ENCODE data around the gene INO80E.
"Not testable (repeated sequence)": the region's sequence is repeated elsewhere in the genome, so short reads cannot be mapped to it uniquely, and the experiment has no call there.

Gene INO80E

DNA sequence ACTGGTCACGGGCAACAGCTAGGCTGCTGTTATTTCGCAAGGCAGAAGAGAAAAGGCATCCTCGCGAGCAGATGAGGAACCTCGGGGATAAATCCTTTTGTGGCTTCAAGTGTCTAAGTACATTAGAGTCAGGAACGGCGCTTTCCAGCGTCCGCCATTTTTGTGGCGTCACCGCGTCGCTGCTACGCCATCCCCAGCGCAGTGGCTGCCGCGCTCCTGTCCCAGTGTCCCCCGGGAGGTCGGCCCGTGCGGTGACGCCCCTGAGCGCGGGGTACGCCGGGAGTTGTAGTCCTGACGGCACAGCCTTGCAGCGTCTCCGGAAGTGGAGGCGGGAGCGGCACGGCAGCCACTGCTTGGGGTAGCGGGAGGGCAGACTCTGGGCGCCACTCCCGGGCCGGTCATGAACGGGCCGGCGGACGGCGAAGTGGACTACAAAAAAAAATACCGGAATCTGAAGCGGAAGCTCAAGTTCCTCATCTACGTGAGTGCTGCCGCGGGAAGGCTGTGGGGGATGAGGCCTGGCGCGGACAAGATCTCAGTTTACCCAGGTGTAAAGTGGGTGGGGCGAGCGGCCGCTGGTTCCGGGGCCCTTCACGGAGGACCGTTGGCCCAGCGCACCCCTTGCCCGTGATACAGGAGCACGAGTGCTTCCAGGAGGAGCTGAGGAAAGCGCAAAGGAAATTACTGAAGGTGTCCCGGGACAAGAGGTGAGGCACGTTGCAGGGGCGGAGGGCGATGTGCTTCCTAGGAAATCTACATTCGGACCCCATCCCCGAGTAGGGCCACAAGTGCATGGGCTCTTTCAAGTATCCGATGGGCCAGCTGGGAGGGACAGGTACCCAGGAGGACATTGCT, at the start of gene INO80E:
INO80E (plus strand) TSS at position 331 of the 855 bp plus-strand sequence; CDS start at position 401, 70 bp downstream.
- DNase-seq (ENCODE audit: low read depth), result peak; percentile 96

- DNase-seq (ENCODE audit: low read depth), result no peak
These were observed 48.1 kb upstream of the INO80E start for GRCh38 chr16:29947897-29948296.

DNA sequence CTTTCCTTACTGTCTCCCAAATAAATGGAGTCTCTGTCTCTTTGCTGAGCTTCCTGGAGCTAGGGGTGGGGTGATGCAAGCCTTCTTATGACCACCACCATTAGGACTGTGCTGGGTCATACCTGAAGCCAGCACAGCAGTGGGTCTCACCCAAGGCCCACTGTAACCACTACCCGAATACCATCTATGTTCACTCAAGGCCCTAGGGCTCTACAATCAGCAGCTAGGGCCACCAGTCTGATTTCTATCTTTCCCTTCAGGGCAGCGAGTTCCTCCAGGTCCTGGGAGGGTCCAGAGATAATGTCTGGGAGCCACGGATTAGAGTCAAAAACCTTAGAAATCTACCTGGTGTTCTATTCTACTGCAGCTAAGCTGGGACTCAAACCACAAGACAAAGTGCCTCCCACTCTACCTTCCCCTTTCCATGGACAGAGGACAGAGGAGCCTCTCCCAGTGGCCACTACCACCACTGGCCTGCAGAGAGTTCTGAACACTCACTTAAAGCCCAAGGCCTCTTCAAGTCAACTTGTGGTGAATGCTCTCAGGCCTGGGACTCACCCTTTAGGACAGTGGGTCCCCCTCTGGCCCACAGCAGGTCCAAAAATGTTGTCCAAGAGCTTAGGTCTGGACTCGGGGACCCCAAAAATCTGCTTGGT, 45.1 kb upstream of the INO80E start:
- no peak for DNase-seq (ENCODE audit: low read depth)

DNA sequence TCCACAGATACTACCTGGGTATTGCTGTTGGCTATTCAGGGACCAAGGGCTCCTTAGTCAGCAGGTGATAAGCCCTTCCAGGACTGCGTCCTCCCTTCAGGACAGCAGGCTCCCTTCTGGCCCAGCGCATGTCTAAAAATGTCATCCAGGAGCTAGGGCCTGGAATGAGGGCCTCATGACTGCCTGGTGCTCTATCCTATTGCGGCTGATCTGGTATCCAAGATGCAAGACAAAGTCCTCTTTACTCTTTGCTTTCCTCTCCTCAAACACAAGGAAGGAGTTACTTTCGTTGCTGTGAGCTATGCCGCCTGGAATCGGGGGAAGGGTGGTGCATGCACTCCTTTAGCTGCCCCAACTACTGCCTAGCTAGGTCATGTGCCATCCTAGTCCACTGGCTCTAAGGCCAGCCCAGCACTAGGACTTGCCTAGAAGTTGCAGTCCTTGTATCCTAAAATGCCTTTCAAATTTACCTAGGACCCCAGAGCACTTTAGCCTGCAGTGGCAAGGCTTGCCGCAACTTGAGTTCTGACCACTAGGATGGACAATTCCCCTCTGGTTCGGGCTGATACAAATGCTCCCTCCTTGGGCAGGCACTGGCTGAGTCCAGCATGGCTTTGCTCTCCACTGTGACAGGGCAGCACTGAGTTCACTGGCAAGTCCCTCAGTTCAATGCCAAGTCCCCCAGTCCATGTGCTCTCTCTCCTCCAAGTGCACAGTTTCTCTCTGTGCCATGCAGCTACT, 44.2 kb upstream of the INO80E start:
- DNase-seq (ENCODE audit: low read depth), result no peak

- no peak for DNase-seq (ENCODE audit: low read depth)
These were observed 37.3 kb upstream of the INO80E start for GRCh38 chr16:29958756-29959155.

- DNase-seq (ENCODE audit: low read depth), result no peak
These were observed 36.7 kb upstream of the INO80E start for GRCh38 chr16:29959293-29959692.

GRCh38 chr16:29959821-29960220, 36.2 kb upstream of the INO80E start:
- not testable (repeated sequence) for DNase-seq (ENCODE audit: low read depth)

- no peak for DNase-seq (ENCODE audit: low read depth)
These were observed 34.9 kb upstream of the INO80E start for GRCh38 chr16:29961127-29961478.

- DNase-seq (ENCODE audit: low read depth), result peak; percentile 92
These were observed 34.3 kb upstream of the INO80E start, which contains the start of gene TMEM219 for GRCh38 chr16:29961479-29962343. TMEM219 (plus strand) TSS chr16:29962079; CDS start chr16:29963144, 1,065 bp downstream.

GRCh38 chr16:29962344-29962994, 33.6 kb upstream of the INO80E start:
- DNase-seq (ENCODE audit: low read depth), result peak; percentile 62

GRCh38 chr16:29963021-29963743, 32.9 kb upstream of the INO80E start:
- DNase-seq (ENCODE audit: low read depth), result no peak

DNA sequence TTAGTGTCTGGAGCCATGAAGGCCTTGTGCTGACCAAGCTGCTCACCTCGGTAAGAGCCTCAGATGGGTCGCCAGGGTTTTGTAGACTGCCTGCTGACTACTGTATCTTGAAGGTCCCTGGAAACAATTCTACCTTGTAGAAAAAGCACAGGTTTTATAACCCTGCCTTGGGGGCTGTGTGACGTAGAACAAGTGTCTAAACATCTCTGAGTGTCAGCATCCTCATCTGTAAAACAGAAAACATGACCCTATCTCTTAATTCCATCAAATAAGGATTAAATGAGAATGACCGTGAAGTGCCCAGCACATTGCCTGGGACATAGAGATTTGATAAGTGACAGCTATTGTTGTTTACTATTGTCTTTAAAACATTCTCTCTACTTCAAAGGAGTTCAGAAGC, 27.8 kb upstream of the INO80E start:
- DNase-seq (ENCODE audit: low read depth), result no peak

- DNase-seq (ENCODE audit: low read depth), result no peak
These were observed 24.7 kb upstream of the INO80E start for GRCh38 chr16:29971304-29971703.

DNA sequence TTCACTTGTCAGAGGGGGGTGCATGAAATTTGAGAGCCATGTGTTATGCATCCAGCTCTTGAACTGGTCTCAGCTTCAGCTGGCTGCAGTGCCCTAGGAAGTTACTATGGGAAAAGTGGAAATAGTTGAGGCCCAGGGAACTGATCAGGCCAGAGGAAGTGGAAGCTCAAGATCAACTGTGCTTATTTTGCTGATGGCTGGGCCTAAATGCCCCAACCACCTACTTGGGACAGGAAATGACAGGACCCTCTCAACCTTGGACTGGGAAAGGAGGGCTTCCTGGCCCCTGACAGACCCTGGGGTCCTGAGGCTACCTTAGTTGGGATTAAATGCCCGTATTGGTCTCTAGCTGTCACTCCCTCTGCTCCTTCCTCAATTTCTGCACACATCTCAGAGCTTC, 23.5 kb upstream of the INO80E start:
- no peak for DNase-seq (ENCODE audit: low read depth)

DNA sequence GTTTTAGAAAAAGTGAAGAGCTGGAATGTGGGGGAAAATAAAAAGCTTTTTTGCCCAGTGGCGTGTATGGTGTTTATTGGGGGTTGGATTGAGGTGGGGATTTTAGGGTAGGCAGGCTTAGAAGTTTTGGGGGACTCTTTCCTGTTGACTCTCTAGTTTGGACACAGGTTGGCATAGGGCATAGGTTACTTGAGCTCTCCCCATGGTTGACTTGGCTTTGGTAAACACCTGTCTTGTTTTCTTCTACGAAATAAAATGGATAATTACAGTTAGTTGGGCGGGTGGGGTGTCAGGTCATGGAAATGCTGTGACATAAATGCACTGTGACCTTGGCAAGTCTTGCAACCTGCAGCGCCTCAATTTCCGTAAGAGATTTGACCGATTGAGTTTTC, 23.1 kb upstream of the INO80E start:
- no peak for DNase-seq (ENCODE audit: low read depth)

DNA sequence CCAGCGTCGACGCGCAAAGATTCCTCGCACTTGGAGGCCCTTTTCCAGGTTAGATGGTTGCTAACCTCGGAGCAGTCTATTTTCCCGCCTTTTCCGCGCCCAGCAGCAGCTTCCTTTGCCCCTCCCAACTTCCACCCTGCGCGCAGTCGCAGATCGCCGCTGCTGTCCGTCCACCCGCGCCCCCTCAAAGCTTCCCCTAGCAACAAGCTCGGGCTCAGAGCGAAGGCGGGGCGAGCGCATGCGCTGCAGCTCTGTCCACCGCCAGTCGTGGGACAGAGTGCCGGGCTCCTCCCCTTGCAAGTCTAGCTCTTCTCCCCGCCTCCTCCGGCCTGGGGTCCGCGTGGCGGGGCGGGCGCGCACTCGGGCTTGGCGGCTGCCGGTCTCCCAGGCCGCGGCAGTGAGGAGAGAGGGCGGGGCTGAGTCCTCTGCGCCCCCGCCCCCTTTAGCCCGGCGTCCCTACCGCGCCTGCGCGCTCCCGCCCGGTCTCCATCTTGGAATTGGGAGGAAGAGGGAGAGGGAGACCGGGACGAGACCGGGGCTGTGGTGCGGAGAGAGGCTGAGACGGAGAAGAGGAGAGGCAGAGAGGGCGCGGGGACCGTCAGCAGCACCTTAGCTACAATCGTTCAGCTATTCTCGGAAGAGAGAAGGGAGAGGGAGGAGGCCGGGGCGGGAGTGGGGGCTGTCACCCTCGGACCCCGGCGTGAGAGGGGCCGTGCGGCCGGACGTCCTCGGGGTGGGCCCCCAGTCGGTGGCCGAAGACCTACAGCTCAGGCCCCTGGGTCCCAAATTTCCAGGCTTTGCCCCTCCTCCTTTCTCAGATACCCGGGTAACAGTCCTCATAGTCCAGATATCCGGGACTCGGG, 22.4 kb upstream of the INO80E start, which contains the start of gene TAOK2:
TAOK2 (plus strand) TSS at position 485 of the 863 bp plus-strand sequence. CDS start 3,905 bp downstream, outside the sequence.
- DNase-seq (ENCODE audit: low read depth), result peak; percentile 99

- DNase-seq (ENCODE audit: low read depth), result peak; percentile 30
These were observed 21.5 kb upstream of the INO80E start for GRCh38 chr16:29974291-29975133.

DNA sequence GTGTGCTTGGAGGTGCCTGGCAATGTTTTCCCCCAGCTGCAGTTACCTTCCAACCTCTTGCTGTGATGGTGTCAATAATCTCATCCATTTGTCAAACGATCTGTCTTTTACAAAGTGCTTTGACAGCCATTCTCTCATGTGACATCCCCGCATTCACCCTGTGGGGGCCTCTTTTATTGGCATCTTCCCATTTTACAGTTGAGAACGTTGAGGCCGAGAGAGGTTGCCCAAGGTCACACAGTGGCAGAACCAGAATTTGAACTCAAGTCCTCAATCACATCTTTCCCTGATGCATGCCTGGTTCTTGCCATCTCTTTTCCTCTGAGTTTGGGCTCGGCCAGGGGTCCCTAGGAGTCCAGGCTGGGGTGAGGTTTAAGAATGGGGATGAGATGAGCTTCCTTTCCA, 20.9 kb upstream of the INO80E start:
- no peak for DNase-seq (ENCODE audit: low read depth)
